ENCODE results near the gene ME3.
"Not testable (repeated sequence)": the region's sequence is repeated elsewhere in the genome, so short reads cannot be mapped to it uniquely, and the experiment has no call there.

The ME3 gene

GRCh38 chr11:86619428-86619827 is 53.0 kb downstream of the ME3 start:
- DNase-seq, result not testable (repeated sequence)

GRCh38 chr11:86617502-86617901 is 54.9 kb downstream of the ME3 start:
- DNase-seq, result no peak

- DNase-seq, result no peak
These were observed 56.9 kb downstream of the ME3 start for GRCh38 chr11:86615487-86615886.

- no peak for DNase-seq
These were observed 61.7 kb downstream of the ME3 start for GRCh38 chr11:86610559-86611341.

DNA sequence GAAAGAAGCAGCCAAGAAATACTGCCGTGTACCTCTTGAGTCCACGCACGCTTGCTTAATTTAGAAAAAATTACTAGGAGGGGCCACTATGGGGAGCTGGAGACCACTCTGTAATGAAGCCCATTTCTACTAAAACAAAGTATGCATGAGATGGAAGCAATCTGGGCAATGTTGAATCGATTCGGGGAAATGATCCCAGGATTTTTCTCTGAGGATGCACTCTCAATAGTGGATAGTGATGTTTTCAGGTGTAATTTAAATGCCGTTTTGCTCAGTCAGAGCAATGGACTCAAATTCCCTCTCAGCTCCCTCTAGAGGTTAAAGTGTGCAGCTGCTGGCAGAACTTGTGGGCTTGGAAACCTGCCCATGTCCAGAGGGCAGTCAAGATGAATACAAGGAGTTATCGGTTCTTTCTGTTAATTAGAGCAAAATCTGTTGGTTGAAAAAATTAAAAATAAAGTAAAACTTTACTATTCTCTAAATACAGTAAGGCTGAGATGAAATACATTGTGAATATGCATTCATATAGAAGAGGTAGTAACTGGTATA is 64.1 kb downstream of the ME3 start:
- DNase-seq, result peak in 2 of 5 donors; percentile 4 to 56

GRCh38 chr11:86606836-86607481 is 65.5 kb downstream of the ME3 start:
- DNase-seq, result no peak

DNA sequence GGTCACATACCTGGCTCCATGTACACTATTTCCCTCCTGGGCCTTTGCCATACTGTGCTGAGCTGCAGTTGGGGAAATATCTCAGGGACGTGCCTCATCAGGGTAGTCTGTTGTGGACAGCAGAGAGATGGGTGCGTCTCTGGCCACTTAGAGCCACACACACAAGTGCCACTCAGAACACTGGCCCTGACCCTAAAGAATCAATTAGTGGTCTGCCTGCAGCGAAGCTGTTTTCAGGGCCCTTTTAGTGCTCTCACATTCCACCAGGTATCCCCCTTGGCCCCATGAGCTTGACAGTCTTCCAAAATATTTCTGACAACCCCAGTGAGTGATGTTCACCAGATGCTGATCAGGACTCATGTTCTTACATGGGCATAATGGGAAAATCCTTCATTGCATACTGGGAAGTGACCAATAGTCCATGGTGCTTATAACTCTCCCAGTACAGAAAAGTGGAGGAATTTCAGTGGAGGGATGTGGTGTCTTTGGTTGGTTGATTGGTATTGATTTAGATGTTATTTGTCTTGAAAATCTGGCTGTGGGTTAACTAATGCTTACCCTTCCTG is 66.1 kb downstream of the ME3 start:
- no peak for DNase-seq

DNA sequence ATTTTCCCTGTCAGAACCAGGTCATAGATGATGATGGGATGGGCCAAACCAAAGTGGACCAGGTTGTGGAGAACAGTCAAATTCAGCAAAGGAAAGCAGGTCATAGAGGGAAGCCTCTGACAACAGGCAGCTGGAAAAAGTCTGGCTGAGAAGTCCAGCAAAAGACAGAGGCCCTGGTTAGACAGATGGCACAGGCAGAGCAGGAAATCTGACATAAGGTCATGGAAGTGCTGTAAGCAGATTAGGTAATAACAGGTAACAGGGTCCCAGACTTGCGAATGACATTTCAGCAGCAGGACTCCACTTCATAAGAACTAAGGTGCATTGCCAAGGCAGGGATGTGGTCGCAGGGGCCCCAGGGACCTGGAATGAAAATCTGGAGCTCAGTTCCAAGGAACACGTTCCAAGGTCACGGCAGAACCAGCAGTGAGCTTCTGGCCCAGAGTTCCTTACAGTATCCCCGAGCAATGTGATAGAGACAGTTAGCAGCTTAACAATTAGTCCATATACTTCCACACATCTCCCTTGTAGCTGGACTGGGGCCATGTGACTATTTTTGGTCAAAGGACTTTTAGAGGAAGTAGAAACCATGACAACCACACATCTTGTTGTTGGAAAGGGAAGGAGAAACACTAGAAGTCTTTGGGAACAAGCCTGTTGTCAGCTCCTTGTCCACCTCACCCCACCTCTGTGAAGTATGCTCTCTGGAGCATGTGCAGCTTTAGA is 75.4 kb downstream of the ME3 start:
- DNase-seq, result no peak

- no peak for DNase-seq
These were observed 76.5 kb downstream of the ME3 start for GRCh38 chr11:86595955-86596354.

GRCh38 chr11:86595451-86595850 is 77.0 kb downstream of the ME3 start:
- DNase-seq, result peak in 1 of 5 donors; percentile 60

GRCh38 chr11:86594746-86595145 is 77.7 kb downstream of the ME3 start:
- DNase-seq, result no peak

GRCh38 chr11:86593833-86594232 is 78.6 kb downstream of the ME3 start:
- no peak for DNase-seq

DNA sequence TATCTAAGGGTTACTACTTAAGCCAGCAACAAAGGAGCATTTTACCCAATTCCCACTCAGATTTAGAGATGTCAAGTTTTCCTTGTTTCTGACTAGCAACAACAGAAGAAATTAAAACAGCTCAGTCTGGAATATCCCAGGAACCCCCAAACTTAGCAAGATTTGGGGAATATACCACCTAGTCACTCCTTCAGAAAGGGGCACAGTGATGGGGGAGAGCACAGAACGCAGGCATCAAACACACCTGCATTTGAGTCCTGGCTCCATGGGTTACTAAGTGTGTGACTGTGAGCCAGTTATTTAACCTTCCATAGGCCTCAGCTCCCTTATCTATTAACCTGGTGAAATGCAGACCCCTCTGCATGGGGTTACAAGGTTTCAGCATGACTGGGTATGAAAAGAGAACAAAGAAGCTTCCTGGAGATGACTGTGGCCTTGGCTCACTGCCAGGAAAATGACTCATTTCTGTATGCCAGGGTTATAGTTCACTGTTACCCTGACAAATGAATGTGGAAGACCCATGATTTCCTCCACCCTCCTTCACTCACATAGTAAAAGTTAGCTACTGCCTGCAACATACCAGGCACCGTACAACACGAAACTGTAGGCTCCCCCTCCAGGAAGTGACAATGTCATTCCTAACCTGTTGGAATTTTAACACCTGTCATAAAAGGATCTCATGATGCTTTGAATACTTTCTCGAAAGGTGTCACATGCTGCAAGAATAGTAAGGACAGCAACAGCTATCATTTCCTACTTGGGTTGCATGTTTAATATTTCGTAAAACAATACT is 79.6 kb downstream of the ME3 start:
- DNase-seq, result peak in 3 of 5 donors; percentile 6 to 96 (median 33)

GRCh38 chr11:86592047-86592591 is 80.3 kb downstream of the ME3 start:
- DNase-seq, result no peak

DNA sequence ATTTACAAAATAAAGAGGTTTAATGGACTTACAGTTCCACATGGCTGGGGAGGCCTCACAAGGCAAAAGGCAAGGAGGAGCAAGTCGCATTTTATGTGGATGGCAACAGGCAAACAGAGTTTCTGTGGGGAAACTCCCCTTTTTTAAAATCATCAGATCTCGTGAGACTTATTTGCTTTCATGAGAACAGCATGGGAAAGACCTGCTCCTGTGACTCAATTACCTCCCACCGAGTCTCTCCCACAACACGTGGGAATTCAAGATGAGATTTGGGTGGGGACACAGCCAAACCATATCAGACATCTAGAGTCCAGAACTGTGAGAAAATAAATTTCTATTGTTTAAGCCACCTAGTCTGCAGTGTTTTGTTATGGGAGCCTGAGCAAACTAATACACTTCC is 80.8 kb downstream of the ME3 start:
- no peak for DNase-seq

- DNase-seq, result no peak
These were observed 82.4 kb downstream of the ME3 start for GRCh38 chr11:86589856-86590589.

GRCh38 chr11:86589204-86589603 is 83.2 kb downstream of the ME3 start:
- DNase-seq, result no peak

DNA sequence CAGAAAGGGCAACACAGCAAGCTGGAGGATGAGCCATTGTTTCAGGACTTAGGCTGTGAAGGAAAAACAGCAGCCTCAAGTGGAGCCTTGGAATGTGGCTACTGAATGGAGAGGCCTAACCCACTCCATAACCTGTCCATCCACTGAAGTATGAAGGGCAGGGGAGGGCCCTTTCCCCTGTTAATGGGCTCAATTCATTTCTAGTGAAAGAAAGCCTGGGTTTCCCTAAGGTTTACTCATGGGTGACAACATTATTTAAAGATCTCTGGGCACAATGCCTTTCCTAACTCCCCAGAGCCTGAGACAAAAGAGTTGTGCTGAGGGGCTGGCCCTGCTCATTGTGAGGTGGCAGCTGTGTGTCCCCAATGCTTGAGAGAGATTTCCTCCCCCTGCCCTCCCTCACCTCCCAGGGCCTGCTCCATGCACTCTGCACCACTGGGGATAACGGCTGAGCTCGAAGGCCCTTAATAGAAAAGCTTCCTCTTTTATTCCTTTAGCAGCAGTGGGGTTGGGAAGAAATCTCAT is 83.8 kb downstream of the ME3 start:
- no peak for DNase-seq

- DNase-seq, result no peak
These were observed 84.9 kb downstream of the ME3 start for GRCh38 chr11:86587264-86588193.

GRCh38 chr11:86586307-86586706 is 86.1 kb downstream of the ME3 start:
- no peak for DNase-seq

Measured in T-helper 1 cell (primary cell).